Neural crest cell (in vitro differentiated cells): ENCODE results near the gene FNDC3B. TPM values are rescaled to one million over a fixed set of nuclear protein-coding genes. Genes with fewer than 3 reads are reported as not detected.

Experiments
- DNase-seq: peaks from one replicate; pipeline ENCODE4 v3.0.0; 2021; ENCODE audit warnings: low read depth, mixed read lengths, low spot score
- H3K27ac Mint-ChIP-seq: one replicate; pipeline ENCODE4 v1.8.0; 2021; ENCODE audit warnings: mild to moderate bottlenecking, mixed read lengths; ENCODE audit not compliant: unreplicated experiment
- H3K27me3 Mint-ChIP-seq: 2 replicates; pipeline ENCODE4 v1.8.0; 2021; ENCODE audit warnings: low read depth, mild to moderate bottlenecking, mixed read lengths
- H3K36me3 Mint-ChIP-seq: 2 replicates; pipeline ENCODE4 v1.8.0; 2021; ENCODE audit warnings: low read depth, mild to moderate bottlenecking, mixed read lengths
- H3K4me1 Mint-ChIP-seq: 2 replicates; pipeline ENCODE4 v1.8.0; 2021; ENCODE audit warnings: mixed read lengths
- H3K4me3 Mint-ChIP-seq: one replicate; pipeline ENCODE4 v1.8.0; 2021; ENCODE audit warnings: mild to moderate bottlenecking, mixed read lengths
- H3K9me3 Mint-ChIP-seq: 2 replicates; pipeline ENCODE4 v1.8.0; 2021; ENCODE audit warnings: mixed read lengths
- CTCF ChIP-seq: fragments of 200-600 bp; sonication (generic); conservative IDR thresholded peaks from 2 replicates; pipeline ENCODE4 v1.5.0; 2021; ENCODE audit warnings: antibody characterized with exemption, mild to moderate bottlenecking
- total RNA-seq: library from RNA; stranded (reverse); gene quantifications from 2 replicates; pipeline ENCODE4 v1.2.1, GENCODE V29; 2021

Gene FNDC3B
- total RNA-seq, 1 donor from 2014 or later, result 41.5 TPM

GRCh38 chr3:172191629-172192028 is 152.3 kb downstream of the FNDC3B start:
- Mint-ChIP-seq H3K36me3 (no peaks in the 10 kb centered on the region), H3K4me3 (no peak overlapping the region), H3K27me3 (no peaks in the 10 kb centered on the region), H3K9me3 (peaks cover 3% of the 10 kb centered on the region), H3K27ac (peak overlapping the region; percentile 32), H3K4me1 (peaks cover 32% of the 10 kb centered on the region)
- TF ChIP-seq CTCF, result no peak
- no peak for DNase-seq

GRCh38 chr3:172192830-172193415 is 153.5 kb downstream of the FNDC3B start:
- peaks cover 40% of the 10 kb centered on the region for H3K4me1 Mint-ChIP-seq
- no peak for DNase-seq

GRCh38 chr3:172193436-172193835 is 154.1 kb downstream of the FNDC3B start:
- peaks cover 3% of the 10 kb centered on the region for H3K9me3 Mint-ChIP-seq
- DNase-seq, result no peak
- H3K36me3 Mint-ChIP-seq, result no peaks in the 10 kb centered on the region
- peak overlapping the region; percentile 89 for H3K27ac Mint-ChIP-seq
- no peaks in the 10 kb centered on the region for H3K27me3 Mint-ChIP-seq
- TF ChIP-seq CTCF, result no peak
- peaks cover 40% of the 10 kb centered on the region for H3K4me1 Mint-ChIP-seq
- H3K4me3 Mint-ChIP-seq, result no peak overlapping the region

More at GRCh38 chr3:172192830-172193415, 153.5 kb downstream of the FNDC3B start:
- TF ChIP-seq CTCF, result no peak
- H3K36me3 Mint-ChIP-seq, result no peaks in the 10 kb centered on the region
- no peaks in the 10 kb centered on the region for H3K27me3 Mint-ChIP-seq
- no peak overlapping the region for H3K27ac Mint-ChIP-seq
- H3K9me3 Mint-ChIP-seq, result peaks cover 3% of the 10 kb centered on the region
- no peak overlapping the region for H3K4me3 Mint-ChIP-seq

- peaks cover 40% of the 10 kb centered on the region for H3K4me1 Mint-ChIP-seq
- H3K4me3 Mint-ChIP-seq, result peak overlapping the region; percentile 45
- peaks cover 3% of the 10 kb centered on the region for H3K9me3 Mint-ChIP-seq
- TF ChIP-seq CTCF, result no peak
- H3K36me3 Mint-ChIP-seq, result peaks cover 1% of the 10 kb centered on the region
- H3K27ac Mint-ChIP-seq, result peak overlapping the region; percentile 92
- H3K27me3 Mint-ChIP-seq, result no peaks in the 10 kb centered on the region
- no peak for DNase-seq
Observed at GRCh38 chr3:172194702-172195406, 155.5 kb downstream of the FNDC3B start.

- peak overlapping the region; percentile 92 for H3K27ac Mint-ChIP-seq
- H3K4me1 Mint-ChIP-seq, result peaks cover 40% of the 10 kb centered on the region
- H3K4me3 Mint-ChIP-seq, result peak overlapping the region; percentile 45
- no peak for DNase-seq
- H3K9me3 Mint-ChIP-seq, result peaks cover 3% of the 10 kb centered on the region
- H3K36me3 Mint-ChIP-seq, result peaks cover 3% of the 10 kb centered on the region
- H3K27me3 Mint-ChIP-seq, result no peaks in the 10 kb centered on the region
- TF ChIP-seq CTCF, result no peak
Observed at GRCh38 chr3:172195407-172195754, 156.0 kb downstream of the FNDC3B start.
